NB4 (cell line): Measurements from ENCODE around the gene SLC30A7.

Experiments used
- CTCF ChIP-seq: IDR thresholded peaks from one replicate; pipeline ENCODE4 v1.5.1; 2012; ENCODE audit warnings: low read depth, low read length
- MAX ChIP-seq: IDR thresholded peaks from 2 replicates; pipeline ENCODE4 v1.6.1; 2011; ENCODE audit warnings: low read depth, low read length
- POLR2A ChIP-seq: IDR thresholded peaks from 2 replicates; pipeline ENCODE4 v1.6.1; 2011; ENCODE audit warnings: mild to moderate bottlenecking; ENCODE audit not compliant: insufficient read length; ENCODE audit errors: extremely low read depth

GRCh38 chr1:100979631-100980030, 83.7 kb downstream of the SLC30A7 start:
- TF ChIP-seq CTCF: no peak
- no peak for TF ChIP-seq POLR2A
- no peak for TF ChIP-seq MAX
